HepG2 (cell line): ENCODE results near the gene SMIM22. TPM values are rescaled to one million over a fixed set of nuclear protein-coding genes. Genes with fewer than 3 reads are reported as not detected.

ENCODE experiments used
- ATAC-seq: fragments of 200-7000 bp; cut with Tn5 transposase; 3 replicates; pipeline ENCODE4 v1.9.1; 2020; ENCODE audit warnings: mild to moderate bottlenecking, moderate library complexity
- BruUV-seq: library from RNA; stranded (reverse); fragments of 400-500 nt; replicated peaks from 2 replicates; lab custom pipeline; 2021; lab: Mats Ljungman, UMichigan
- CTCF ChIA-PET: fragments of 300-600 bp; formaldehyde crosslinking; extraction: SDS; loops from one replicate; lab custom pipeline; 2021; ENCODE audit warnings: low total read pairs, inconsistent platforms, low intra/inter-chr PET ratio; lab: Yijun Ruan, JAX
- POLR2A ChIA-PET: fragments of 350-600 bp; sonication (Branson Sonifier 250); formaldehyde crosslinking; loops from one replicate; lab custom pipeline; 2020; ENCODE audit warnings: antibody characterized with exemption, inconsistent platforms; lab: Yijun Ruan, JAX
- DNase-seq: peaks from one replicate; pipeline ENCODE4 v3.0.0-alpha.2; 2015; ENCODE audit warnings: low spot score
- FAIRE-seq: peaks from 3 replicates; lab custom pipeline; 2011; peaks lifted over from hg19 to GRCh38; lab: Jason Lieb, UNC
- H2AFZ ChIP-seq: one replicate; pipeline ENCODE4 v1.6.1; 2011; ENCODE audit warnings: low read length, inconsistent platforms
- H3K27ac ChIP-seq: fragments of 300-600 bp; 3 replicates; pipeline ENCODE4 v1.8.0; 2011; ENCODE audit warnings: mixed run types, mild to moderate bottlenecking, mixed read lengths, low read length, inconsistent platforms; ENCODE audit not compliant: insufficient read depth; ENCODE audit errors: extremely low read length
- H3K27me3 ChIP-seq, 2 experiments: fragments of 200-600 bp in 1 of 2; 2 replicates in 1 of 2; 3 replicates in 1 of 2; pipeline versions ENCODE4 v1.6.0 to v1.8.0; 2011; ENCODE audit warnings: low read length in 2 of 2, mild to moderate bottlenecking in 2 of 2, moderate library complexity in 2 of 2, inconsistent platforms in 1 of 2; ENCODE audit not compliant: insufficient read depth in 2 of 2, control insufficient read depth in 1 of 2
- H3K36me3 ChIP-seq, 2 experiments: fragments of 200-600 bp in 1 of 2; replicated peaks in 1 of 2; 2 replicates in 1 of 2; 3 replicates in 1 of 2; pipeline versions ENCODE4 v1.5.1 to v1.8.0; 2011; ENCODE audit warnings: low read length in 2 of 2, inconsistent platforms in 1 of 2; ENCODE audit not compliant: insufficient read depth in 2 of 2, control insufficient read depth in 1 of 2
- H3K4me1 ChIP-seq: 2 replicates; pipeline ENCODE4 v1.5.1; 2012; ENCODE audit warnings: low read length, inconsistent platforms; ENCODE audit not compliant: insufficient read depth
- H3K4me2 ChIP-seq: 2 replicates; pipeline ENCODE4 v1.6.0; 2011; ENCODE audit warnings: low read depth, low read length, inconsistent platforms
- H3K4me3 ChIP-seq, 3 experiments: fragments of 200-600 bp in 1 of 3; sonication (generic), shearing (Covaris generic) in 1 of 3; replicated peaks in 1 of 3; 2 replicates each; pipeline ENCODE4 v1.5.1; 2011 to 2016; ENCODE audit warnings: low read length in 3 of 3, inconsistent platforms in 2 of 3, low read depth in 2 of 3, mild to moderate bottlenecking in 2 of 3, control low read depth in 1 of 3, mixed read lengths in 1 of 3; ENCODE audit not compliant: insufficient read depth in 1 of 3
- H3K79me2 ChIP-seq: one replicate; pipeline ENCODE4 v1.6.1; 2011; ENCODE audit warnings: low read length, inconsistent platforms; ENCODE audit not compliant: insufficient read depth
- H3K9ac ChIP-seq: 2 replicates; pipeline ENCODE4 v1.6.0; 2011; ENCODE audit warnings: mild to moderate bottlenecking, low read depth, low read length, inconsistent platforms; ENCODE audit not compliant: insufficient read depth
- H3K9me3 ChIP-seq: 2 replicates; pipeline ENCODE4 v1.5.1; 2012; ENCODE audit warnings: mild to moderate bottlenecking, low read length
- H4K20me1 ChIP-seq: 2 replicates; pipeline ENCODE4 v1.6.0; 2011; ENCODE audit warnings: inconsistent platforms, mild to moderate bottlenecking, low read length, moderate library complexity; ENCODE audit not compliant: insufficient read depth
- AGO1 ChIP-seq: fragments of 200-400 bp; formaldehyde crosslinking; IDR thresholded peaks from 2 replicates; pipeline ENCODE4 v1.6.1; 2017; ENCODE audit warnings: mild to moderate bottlenecking, low read depth, low read length, moderate library complexity; ENCODE audit not compliant: poor library complexity, severe bottlenecking
- HNRNPH1 ChIP-seq: fragments of 200-400 bp; formaldehyde crosslinking; optimal IDR thresholded peaks from 2 replicates; pipeline ENCODE3; 2017; ENCODE audit warnings: mild to moderate bottlenecking, low read depth, low read length
- PCBP1 ChIP-seq: fragments of 200-400 bp; formaldehyde crosslinking; IDR thresholded peaks from 2 replicates; pipeline ENCODE4 v1.6.1; 2017; ENCODE audit warnings: mild to moderate bottlenecking, low read depth, low read length, borderline replicate concordance
- POLR2AphosphoS5 ChIP-seq: IDR thresholded peaks from 2 replicates; pipeline ENCODE4 v1.6.1; 2012; ENCODE audit warnings: low read depth, low read length
- RARG ChIP-seq: sonication (generic); formaldehyde crosslinking; IDR thresholded peaks from 2 replicates; pipeline ENCODE4 v1.4.0; 2020; ENCODE audit warnings: low read depth, mild to moderate bottlenecking, missing genetic modification reagents
- ZNF569 ChIP-seq: sonication (generic); formaldehyde crosslinking; IDR thresholded peaks from 2 replicates; pipeline ENCODE4 v1.5.0; 2020; ENCODE audit warnings: mild to moderate bottlenecking, missing genetic modification reagents, moderate library complexity, borderline replicate concordance
- ZNF782 ChIP-seq: sonication (generic); formaldehyde crosslinking; IDR thresholded peaks from 2 replicates; pipeline ENCODE4 v1.4.0; 2020; ENCODE audit warnings: missing genetic modification reagents, mild to moderate bottlenecking, borderline replicate concordance
- WGBS: methylation state at CpG from one replicate; pipeline ENCODE4 v1.1.6; 2017; ENCODE audit warnings: low lambda C conversion rate; 5-methylcytosine and 5-hydroxymethylcytosine counted together
- in situ Hi-C: cut with HindIII; loops from 2 replicates; pipeline ENCODE4 v1.10.0; 2017; ENCODE audit warnings: low pct_unique_long_range_greater_than_20kb; ENCODE audit not compliant: extremely low pct_ligation_motif_present
- intact Hi-C: fragments of 100-400 bp; cut with micrococcal nuclease; formaldehyde crosslinking; loops from one replicate; pipeline ENCODE4 v1.10.0; 2022; ENCODE audit not compliant: unreplicated experiment
- polyA plus RNA-seq, 8 experiments: library from polyadenylated mRNA; depleted of rRNA in 3 of 8; stranded (reverse) in 7 of 8; unstranded in 1 of 8; fragments of >200 nt; fragmentation: Illumina TruSeq in 4 of 8; extraction: Trizol in 4 of 8; gene quantifications; 2 replicates each; pipeline versions ENCODE4 v1.2.1 to v1.2.3, GENCODE V29; 2011 to 2016; ENCODE audit warnings: low read depth in 4 of 8, missing spikeins in 1 of 8, mixed read lengths in 1 of 8; ENCODE audit not compliant: insufficient read depth in 1 of 8
- total RNA-seq, 5 experiments: library from RNA; depleted of rRNA; stranded (reverse); fragments of >200 nt; fragmentation: Illumina TruSeq; extraction: Trizol; gene quantifications; 2 replicates each; pipeline ENCODE4 v1.2.3, GENCODE V29; 2016; ENCODE audit warnings: low read depth in 1 of 5

SMIM22 gene
- total and polyA plus RNA-seq, 2 of the 13 experiments (the other 11 are each of a cell fraction or from before 2014, with no cell fraction given), result not detected

- TF ChIP-seq RARG (CRISPR knock-in tag) (no peak), AGO1 (peak; percentile 52)
- TF ChIP-seq, all 625 proteins: peak for 7
These were observed 48.1 kb upstream of the SMIM22 start (continued) for GRCh38 chr16:4746991-4747574.

- Histone ChIP-seq H3K79me2 (no peaks in the 10 kb centered on the region), H3K4me1 (peaks cover 8% of the 10 kb centered on the region), H3K27ac (no peak overlapping the region), H2AFZ (no peak overlapping the region), H3K36me3 (peaks cover 15 to 23% of the 10 kb centered on the region in 2 experiments; a peak in 4 of 5 replicates), H3K27me3 (no peaks in the 10 kb centered on the region), H3K4me3 (no peak overlapping the region), H4K20me1 (no peaks in the 10 kb centered on the region), H3K9ac (no peak overlapping the region), H3K4me2 (no peak overlapping the region), H3K9me3 (no peaks in the 10 kb centered on the region)
- FAIRE-seq (no peak), ATAC-seq (no peak), DNase-seq (no peak)
- ChIA-PET POLR2A (interaction anchor here (1.0 kb wide), 1 partner anchor 21 kb away, joined by 4 read pairs; no protein-coding TSS in a partner anchor), CTCF (no interaction called here)
- TSS peak; percentile 19 for BruUV-seq
- no peak for TF ChIP-seq PCBP1
- no peak for TF ChIP-seq ZNF782 (CRISPR knock-in tag)
- TF ChIP-seq HNRNPH1, result no peak
- TF ChIP-seq ZNF569, result no peak
- TF ChIP-seq POLR2AphosphoS5, result 0 out of 2 replicates have a peak, but pooled peaks have one; percentile 5
- intact Hi-C loops (no loop called here), in situ Hi-C loops (no loop called here)
- 82% methylated on average over 14 of the region's 14 CpGs for WGBS
These were observed 47.1 kb upstream of the SMIM22 start for GRCh38 chr16:4747906-4748681.
